Measurements from ENCODE around the gene SPDYE1.
"Not testable (repeated sequence)": the region's sequence is repeated elsewhere in the genome, so short reads cannot be mapped to it uniquely, and the experiment has no call there.

GRCh38 chr7:43982848-43983247 lies 14.8 kb upstream of the SPDYE1 start:
- TF ChIP-seq, protein P1, sequence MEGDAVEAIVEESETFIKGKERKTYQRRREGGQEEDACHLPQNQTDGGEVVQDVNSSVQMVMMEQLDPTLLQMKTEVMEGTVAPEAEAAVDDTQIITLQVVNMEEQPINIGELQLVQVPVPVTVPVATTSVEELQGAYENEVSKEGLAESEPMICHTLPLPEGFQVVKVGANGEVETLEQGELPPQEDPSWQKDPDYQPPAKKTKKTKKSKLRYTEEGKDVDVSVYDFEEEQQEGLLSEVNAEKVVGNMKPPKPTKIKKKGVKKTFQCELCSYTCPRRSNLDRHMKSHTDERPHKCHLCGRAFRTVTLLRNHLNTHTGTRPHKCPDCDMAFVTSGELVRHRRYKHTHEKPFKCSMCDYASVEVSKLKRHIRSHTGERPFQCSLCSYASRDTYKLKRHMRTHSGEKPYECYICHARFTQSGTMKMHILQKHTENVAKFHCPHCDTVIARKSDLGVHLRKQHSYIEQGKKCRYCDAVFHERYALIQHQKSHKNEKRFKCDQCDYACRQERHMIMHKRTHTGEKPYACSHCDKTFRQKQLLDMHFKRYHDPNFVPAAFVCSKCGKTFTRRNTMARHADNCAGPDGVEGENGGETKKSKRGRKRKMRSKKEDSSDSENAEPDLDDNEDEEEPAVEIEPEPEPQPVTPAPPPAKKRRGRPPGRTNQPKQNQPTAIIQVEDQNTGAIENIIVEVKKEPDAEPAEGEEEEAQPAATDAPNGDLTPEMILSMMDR (IDR thresholded peaks at IDR 0.05; ENCODE audit: low read depth, low read length, missing input control), result not testable (repeated sequence)
- TF ChIP-seq YY1 (IDR thresholded peaks at IDR 0.05), result not testable (repeated sequence)
